Sigmoid colon (tissue), 4 donors: ENCODE measurements around the gene TBC1D23.

Experiments
- EP300 ChIP-seq, 4 donors: sonication (generic); formaldehyde crosslinking; IDR thresholded peaks; one replicate each; pipeline ENCODE4 v1.6.1; 2017; ENCODE audit warnings: antibody characterized with exemption in 4 of 4
- TF ChIP-seq, protein P1 (sequence below), 4 experiments: fragments of 450-650 bp in 3 of 4; fragments of 200-600 bp in 1 of 4; IDR thresholded peaks; one replicate each; pipeline ENCODE4 v1.5.1; 2016 to 2019; ENCODE audit warnings: antibody characterized with exemption in 4 of 4, mild to moderate bottlenecking in 3 of 4, moderate library complexity in 2 of 4

DNA sequence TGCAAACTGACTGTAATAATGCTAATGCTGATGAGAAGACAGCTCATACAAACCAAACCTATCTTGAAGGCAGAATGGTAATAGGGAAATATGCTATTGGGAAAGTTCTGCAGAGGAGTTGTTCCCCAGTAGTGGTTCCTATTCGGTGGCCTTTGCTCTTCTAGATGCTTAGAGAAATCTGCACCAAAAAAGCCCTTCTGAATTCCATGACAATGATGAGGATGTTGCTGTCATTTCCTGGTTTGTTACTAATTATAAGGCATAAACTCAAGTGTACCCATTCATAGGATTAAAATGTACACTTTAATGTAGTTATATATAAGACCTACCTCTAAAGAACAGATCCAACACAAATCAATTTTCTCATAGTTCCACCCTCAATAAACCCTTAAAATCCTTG lies 110.0 kb downstream of the TBC1D23 start:
- TF ChIP-seq, protein P1, sequence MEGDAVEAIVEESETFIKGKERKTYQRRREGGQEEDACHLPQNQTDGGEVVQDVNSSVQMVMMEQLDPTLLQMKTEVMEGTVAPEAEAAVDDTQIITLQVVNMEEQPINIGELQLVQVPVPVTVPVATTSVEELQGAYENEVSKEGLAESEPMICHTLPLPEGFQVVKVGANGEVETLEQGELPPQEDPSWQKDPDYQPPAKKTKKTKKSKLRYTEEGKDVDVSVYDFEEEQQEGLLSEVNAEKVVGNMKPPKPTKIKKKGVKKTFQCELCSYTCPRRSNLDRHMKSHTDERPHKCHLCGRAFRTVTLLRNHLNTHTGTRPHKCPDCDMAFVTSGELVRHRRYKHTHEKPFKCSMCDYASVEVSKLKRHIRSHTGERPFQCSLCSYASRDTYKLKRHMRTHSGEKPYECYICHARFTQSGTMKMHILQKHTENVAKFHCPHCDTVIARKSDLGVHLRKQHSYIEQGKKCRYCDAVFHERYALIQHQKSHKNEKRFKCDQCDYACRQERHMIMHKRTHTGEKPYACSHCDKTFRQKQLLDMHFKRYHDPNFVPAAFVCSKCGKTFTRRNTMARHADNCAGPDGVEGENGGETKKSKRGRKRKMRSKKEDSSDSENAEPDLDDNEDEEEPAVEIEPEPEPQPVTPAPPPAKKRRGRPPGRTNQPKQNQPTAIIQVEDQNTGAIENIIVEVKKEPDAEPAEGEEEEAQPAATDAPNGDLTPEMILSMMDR (IDR thresholded peaks at IDR 0.05), result no peak
- no peak for TF ChIP-seq EP300 (IDR thresholded peaks at IDR 0.05)
